GM12878 (cell line): ENCODE data around the gene CTIF.

Source experiments
- EZH2 ChIP-seq: IDR thresholded peaks from 2 replicates; pipeline ENCODE4 v1.6.1; 2012; ENCODE audit warnings: low read depth, mild to moderate bottlenecking, control low read depth, inconsistent platforms, low read length, borderline replicate concordance; ENCODE audit not compliant: control insufficient read depth
- FOS ChIP-seq: IDR thresholded peaks from 3 replicates; pipeline ENCODE4 v1.6.1; 2011; ENCODE audit warnings: borderline replicate concordance; ENCODE audit not compliant: insufficient read length; ENCODE audit errors: extremely low read depth
- GABPA ChIP-seq: IDR thresholded peaks from 2 replicates; pipeline ENCODE4 v1.6.1; 2014; ENCODE audit warnings: antibody characterized with exemption, low read depth, mild to moderate bottlenecking, inconsistent platforms
- POLR2AphosphoS5 ChIP-seq: IDR thresholded peaks from 2 replicates; pipeline ENCODE4 v1.6.1; 2011; ENCODE audit warnings: mild to moderate bottlenecking, low read length, inconsistent platforms
- ZSCAN29 ChIP-seq: fragments of 450-650 bp; IDR thresholded peaks from 2 replicates; pipeline ENCODE4 v1.6.1; 2017; ENCODE audit warnings: mild to moderate bottlenecking, moderate library complexity
- TF ChIP-seq, protein P1 (sequence below): IDR thresholded peaks from 2 replicates; pipeline ENCODE4 v1.6.1; 2012; ENCODE audit warnings: low read depth, low read length, improper control_type of control experiment
- TF ChIP-seq, protein P2 (sequence below): IDR thresholded peaks from 2 replicates; pipeline ENCODE4 v1.6.1; 2011; ENCODE audit warnings: borderline replicate concordance, low read depth, mild to moderate bottlenecking, moderate library complexity, low read length; ENCODE audit not compliant: insufficient read depth, poor library complexity, severe bottlenecking
- TF ChIP-seq, protein P3 (sequence below), 3 experiments: IDR thresholded peaks in 2 of 3; conservative IDR thresholded peaks in 1 of 3; 2 replicates each; pipeline ENCODE4 v1.5.1; 2011; ENCODE audit warnings: low read depth in 3 of 3, low read length in 3 of 3, mild to moderate bottlenecking in 3 of 3, control low read depth in 2 of 3, moderate library complexity in 2 of 3, inconsistent platforms in 1 of 3, mixed read lengths in 1 of 3; ENCODE audit not compliant: control insufficient read depth in 2 of 3, insufficient read depth in 1 of 3; ENCODE audit errors: extremely low read depth in 1 of 3
- TF ChIP-seq, protein P4 (sequence below): fragments of 450-650 bp; IDR thresholded peaks from 2 replicates; pipeline ENCODE4 v1.6.1; 2016; ENCODE audit warnings: mild to moderate bottlenecking

DNA sequence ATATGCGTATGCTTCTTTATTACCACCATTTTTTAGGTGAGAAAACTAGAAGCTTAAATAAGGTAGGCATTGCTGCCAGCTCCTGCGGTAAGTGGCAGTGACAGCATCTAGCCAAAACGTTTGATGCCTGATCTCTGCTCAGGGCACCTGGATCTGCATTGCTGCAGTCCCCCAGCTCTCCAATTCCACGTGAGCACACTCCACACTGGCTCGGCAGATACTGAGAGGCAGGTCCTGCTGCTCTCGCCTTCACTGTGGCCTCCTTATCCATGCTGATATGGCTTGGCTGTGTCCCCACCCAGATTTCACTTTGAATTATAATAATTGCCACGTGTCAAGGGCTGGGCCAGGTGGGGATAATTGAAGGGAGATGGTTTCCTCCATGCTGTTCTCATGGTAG is 160.9 kb downstream of the CTIF start:
- no peak for TF ChIP-seq ZSCAN29
- TF ChIP-seq POLR2AphosphoS5 = no peak
- TF ChIP-seq FOS = no peak
- TF ChIP-seq, protein P1, sequence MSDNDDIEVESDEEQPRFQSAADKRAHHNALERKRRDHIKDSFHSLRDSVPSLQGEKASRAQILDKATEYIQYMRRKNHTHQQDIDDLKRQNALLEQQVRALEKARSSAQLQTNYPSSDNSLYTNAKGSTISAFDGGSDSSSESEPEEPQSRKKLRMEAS = no peak
- TF ChIP-seq, protein P2, sequence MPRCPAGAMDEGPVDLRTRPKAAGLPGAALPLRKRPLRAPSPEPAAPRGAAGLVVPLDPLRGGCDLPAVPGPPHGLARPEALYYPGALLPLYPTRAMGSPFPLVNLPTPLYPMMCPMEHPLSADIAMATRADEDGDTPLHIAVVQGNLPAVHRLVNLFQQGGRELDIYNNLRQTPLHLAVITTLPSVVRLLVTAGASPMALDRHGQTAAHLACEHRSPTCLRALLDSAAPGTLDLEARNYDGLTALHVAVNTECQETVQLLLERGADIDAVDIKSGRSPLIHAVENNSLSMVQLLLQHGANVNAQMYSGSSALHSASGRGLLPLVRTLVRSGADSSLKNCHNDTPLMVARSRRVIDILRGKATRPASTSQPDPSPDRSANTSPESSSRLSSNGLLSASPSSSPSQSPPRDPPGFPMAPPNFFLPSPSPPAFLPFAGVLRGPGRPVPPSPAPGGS = no peak
- TF ChIP-seq, protein P3, sequence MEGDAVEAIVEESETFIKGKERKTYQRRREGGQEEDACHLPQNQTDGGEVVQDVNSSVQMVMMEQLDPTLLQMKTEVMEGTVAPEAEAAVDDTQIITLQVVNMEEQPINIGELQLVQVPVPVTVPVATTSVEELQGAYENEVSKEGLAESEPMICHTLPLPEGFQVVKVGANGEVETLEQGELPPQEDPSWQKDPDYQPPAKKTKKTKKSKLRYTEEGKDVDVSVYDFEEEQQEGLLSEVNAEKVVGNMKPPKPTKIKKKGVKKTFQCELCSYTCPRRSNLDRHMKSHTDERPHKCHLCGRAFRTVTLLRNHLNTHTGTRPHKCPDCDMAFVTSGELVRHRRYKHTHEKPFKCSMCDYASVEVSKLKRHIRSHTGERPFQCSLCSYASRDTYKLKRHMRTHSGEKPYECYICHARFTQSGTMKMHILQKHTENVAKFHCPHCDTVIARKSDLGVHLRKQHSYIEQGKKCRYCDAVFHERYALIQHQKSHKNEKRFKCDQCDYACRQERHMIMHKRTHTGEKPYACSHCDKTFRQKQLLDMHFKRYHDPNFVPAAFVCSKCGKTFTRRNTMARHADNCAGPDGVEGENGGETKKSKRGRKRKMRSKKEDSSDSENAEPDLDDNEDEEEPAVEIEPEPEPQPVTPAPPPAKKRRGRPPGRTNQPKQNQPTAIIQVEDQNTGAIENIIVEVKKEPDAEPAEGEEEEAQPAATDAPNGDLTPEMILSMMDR (IDR thresholded peaks at IDR 0.05 in 2 of 3, conservative IDR thresholded peaks at IDR 0.05 in 1 of 3; ENCODE audit: control insufficient read depth in 2 of 3, extremely low read depth in 1 of 3, insufficient read depth in 1 of 3, low read depth in 3 of 3, low read length in 3 of 3) = no peak
- no peak for TF ChIP-seq EZH2
- TF ChIP-seq GABPA = no peak
- TF ChIP-seq, protein P4, sequence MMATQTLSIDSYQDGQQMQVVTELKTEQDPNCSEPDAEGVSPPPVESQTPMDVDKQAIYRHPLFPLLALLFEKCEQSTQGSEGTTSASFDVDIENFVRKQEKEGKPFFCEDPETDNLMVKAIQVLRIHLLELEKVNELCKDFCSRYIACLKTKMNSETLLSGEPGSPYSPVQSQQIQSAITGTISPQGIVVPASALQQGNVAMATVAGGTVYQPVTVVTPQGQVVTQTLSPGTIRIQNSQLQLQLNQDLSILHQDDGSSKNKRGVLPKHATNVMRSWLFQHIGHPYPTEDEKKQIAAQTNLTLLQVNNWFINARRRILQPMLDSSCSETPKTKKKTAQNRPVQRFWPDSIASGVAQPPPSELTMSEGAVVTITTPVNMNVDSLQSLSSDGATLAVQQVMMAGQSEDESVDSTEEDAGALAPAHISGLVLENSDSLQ = no peak
